WTC11 (cell line): ENCODE measurements around the gene SLC29A3. TPM values are rescaled to one million over a fixed set of nuclear protein-coding genes. Genes with fewer than 3 reads are reported as not detected.

Experiments
- ATAC-seq: fragments of 200-7000 bp; cut with Tn5 transposase; 2 replicates; pipeline ENCODE4 v1.10.0; 2021; ENCODE audit warnings: mild to moderate bottlenecking, moderate library complexity
- CTCF ChIA-PET: fragments of 300-600 bp; sonication (Branson Sonifier 250); formaldehyde crosslinking; loops from one replicate; lab custom pipeline; 2021; ENCODE audit warnings: antibody characterized with exemption; lab: Charles Lee
- POLR2A ChIA-PET: fragments of 350-600 bp; sonication (Branson Sonifier 250); formaldehyde crosslinking; loops from one replicate; lab custom pipeline; 2021; ENCODE audit warnings: antibody characterized with exemption; lab: Charles Lee
- DNase-seq: peaks from one replicate; pipeline ENCODE4 v3.0.0; 2021; ENCODE audit warnings: low spot score
- H3K27ac Mint-ChIP-seq: 2 replicates; pipeline ENCODE4 v1.8.0; 2021; ENCODE audit warnings: mixed read lengths
- H3K27me3 Mint-ChIP-seq: 2 replicates; pipeline ENCODE4 v1.8.0; 2021; ENCODE audit warnings: low read depth, mild to moderate bottlenecking, moderate library complexity, mixed read lengths
- H3K36me3 Mint-ChIP-seq: 2 replicates; pipeline ENCODE4 v1.8.0; 2021; ENCODE audit warnings: mixed read lengths
- H3K4me1 Mint-ChIP-seq: 2 replicates; pipeline ENCODE4 v1.8.0; 2022; ENCODE audit warnings: mixed read lengths
- H3K4me3 Mint-ChIP-seq: 2 replicates; pipeline ENCODE4 v1.8.0; 2021; ENCODE audit warnings: mild to moderate bottlenecking, moderate library complexity, mixed read lengths
- H3K9me3 Mint-ChIP-seq: 2 replicates; pipeline ENCODE4 v1.8.0; 2021; ENCODE audit warnings: mixed read lengths
- CBFB ChIP-seq: sonication (generic); formaldehyde crosslinking; IDR thresholded peaks from 2 replicates; pipeline ENCODE4 v1.8.1; 2022; ENCODE audit warnings: mild to moderate bottlenecking, low read depth, missing genetic modification reagents
- CDX4 ChIP-seq: fragments of 250-450 bp; sonication (Bioruptor Pico); IDR thresholded peaks from 2 replicates; pipeline ENCODE4 v1.9.0; 2021; ENCODE audit warnings: moderate library complexity, mild to moderate bottlenecking, inconsistent platforms, borderline replicate concordance
- ESRRA ChIP-seq: sonication (generic); formaldehyde crosslinking; IDR thresholded peaks from 2 replicates; pipeline ENCODE4 v1.8.1; 2022; ENCODE audit warnings: mild to moderate bottlenecking, missing genetic modification reagents, borderline replicate concordance
- FOXJ3 ChIP-seq: sonication (generic); formaldehyde crosslinking; IDR thresholded peaks from 2 replicates; pipeline ENCODE4 v1.9.0; 2021; ENCODE audit warnings: missing genetic modification reagents, mild to moderate bottlenecking, borderline replicate concordance
- FOXK1 ChIP-seq: sonication (generic); formaldehyde crosslinking; IDR thresholded peaks from 2 replicates; pipeline ENCODE4 v1.8.0; 2022; ENCODE audit warnings: mild to moderate bottlenecking, moderate library complexity, missing genetic modification reagents
- FOXP1 ChIP-seq: sonication (generic); formaldehyde crosslinking; IDR thresholded peaks from 2 replicates; pipeline ENCODE4 v1.8.0; 2022; ENCODE audit warnings: missing genetic modification reagents, mild to moderate bottlenecking, moderate library complexity, borderline replicate concordance
- GTF2I ChIP-seq: fragments of 250-450 bp; sonication (Bioruptor Pico); conservative IDR thresholded peaks from 2 replicates; pipeline ENCODE4 v1.4.0; 2021; ENCODE audit warnings: mild to moderate bottlenecking
- JUN ChIP-seq: sonication (generic); formaldehyde crosslinking; IDR thresholded peaks from 2 replicates; pipeline ENCODE4 v1.8.0; 2023; ENCODE audit warnings: mild to moderate bottlenecking, missing genetic modification reagents
- NFE2L1 ChIP-seq: sonication (generic); formaldehyde crosslinking; IDR thresholded peaks from 2 replicates; pipeline ENCODE4 v1.8.1; 2023; ENCODE audit warnings: missing genetic modification reagents
- SOX15 ChIP-seq: fragments of 250-450 bp; sonication (Bioruptor Pico); IDR thresholded peaks from 2 replicates; pipeline ENCODE4 v1.9.0; 2021; ENCODE audit warnings: mild to moderate bottlenecking
- USF2 ChIP-seq: sonication (generic); formaldehyde crosslinking; IDR thresholded peaks from 2 replicates; pipeline ENCODE4 v1.8.1; 2023; ENCODE audit warnings: mild to moderate bottlenecking, missing genetic modification reagents, moderate library complexity
- ZBTB43 ChIP-seq: sonication (generic); formaldehyde crosslinking; IDR thresholded peaks from 2 replicates; pipeline ENCODE4 v1.8.1; 2023; ENCODE audit warnings: mild to moderate bottlenecking, missing genetic modification reagents
- ZNF416 ChIP-seq: fragments of 250-450 bp; sonication (Bioruptor Pico); IDR thresholded peaks from 2 replicates; pipeline ENCODE4 v1.9.0; 2021; ENCODE audit warnings: mild to moderate bottlenecking, inconsistent platforms
- ZNF425 ChIP-seq: fragments of 250-450 bp; sonication (Bioruptor Pico); conservative IDR thresholded peaks from 2 replicates; pipeline ENCODE4 v1.9.0; 2021; ENCODE audit warnings: mild to moderate bottlenecking
- total RNA-seq: library from RNA; stranded (reverse); gene quantifications from 3 replicates; pipeline ENCODE4 v1.2.3, GENCODE V29; 2021
- TF ChIP-seq, protein P1 (sequence below): fragments of 200-600 bp; IDR thresholded peaks from 2 replicates; pipeline ENCODE4 v1.8.0; 2022; ENCODE audit warnings: antibody characterized with exemption
- TF ChIP-seq, protein P2 (sequence below): sonication (generic); formaldehyde crosslinking; IDR thresholded peaks from 2 replicates; pipeline ENCODE4 v1.8.0; 2023; ENCODE audit warnings: missing genetic modification reagents, mild to moderate bottlenecking, borderline replicate concordance
- TF ChIP-seq, protein P3 (sequence below): sonication (generic); formaldehyde crosslinking; conservative IDR thresholded peaks from 2 replicates; pipeline ENCODE4 v1.8.1; 2022; ENCODE audit warnings: mild to moderate bottlenecking, missing genetic modification reagents
- TF ChIP-seq, protein P4 (sequence below): sonication (generic); formaldehyde crosslinking; IDR thresholded peaks from 2 replicates; pipeline ENCODE4 v1.8.0; 2022; ENCODE audit warnings: mild to moderate bottlenecking, missing genetic modification reagents
- TF ChIP-seq, protein P5 (sequence below): fragments of 250-450 bp; sonication (Bioruptor Pico); IDR thresholded peaks from 2 replicates; pipeline ENCODE4 v2.1.2; 2022; ENCODE audit warnings: mild to moderate bottlenecking, moderate library complexity

SLC29A3 gene
- total RNA-seq, 1 experiment from 2014 or later, result 9.2 TPM

DNA sequence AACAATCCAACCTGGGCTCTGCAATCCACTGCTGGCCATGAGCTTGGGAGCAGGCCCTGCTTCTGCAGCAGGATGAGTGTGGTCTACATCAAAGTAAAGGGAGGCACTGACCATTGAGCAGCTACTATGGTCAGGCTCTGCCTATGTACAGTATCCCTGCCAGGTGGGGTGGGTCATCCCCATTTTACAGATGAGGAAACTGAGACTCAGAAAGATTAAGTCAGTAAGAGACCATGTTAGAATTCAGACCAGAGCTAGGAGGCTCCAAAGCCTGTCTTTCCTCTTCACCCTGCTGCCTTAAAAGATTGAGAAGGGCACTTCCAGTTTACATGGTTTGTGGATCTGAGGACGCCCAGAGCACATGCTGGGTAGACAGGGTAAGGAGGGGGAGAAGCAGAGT is 50.5 kb downstream of the SLC29A3 start:
- H3K27me3 Mint-ChIP-seq, result no peaks in the 10 kb centered on the region; the same call in 1 of the 2 replicates
- DNase-seq (no peak), ATAC-seq (no peak)
- TF ChIP-seq CDX4 (CRISPR knock-in tag) (no peak), NFE2L1 (no peak), ZBTB43 (no peak), ESRRA (CRISPR knock-in tag) (no peak), FOXP1 (CRISPR knock-in tag) (no peak), SOX15 (CRISPR knock-in tag) (no peak), FOXK1 (no peak), ZNF416 (CRISPR knock-in tag) (no peak), ZNF425 (CRISPR knock-in tag) (no peak), CBFB (CRISPR knock-in tag) (no peak), FOXJ3 (CRISPR knock-in tag) (no peak), GTF2I (CRISPR knock-in tag) (no peak), JUN (CRISPR knock-in tag) (no peak), USF2 (CRISPR knock-in tag) (no peak)
- TF ChIP-seq, protein P1, sequence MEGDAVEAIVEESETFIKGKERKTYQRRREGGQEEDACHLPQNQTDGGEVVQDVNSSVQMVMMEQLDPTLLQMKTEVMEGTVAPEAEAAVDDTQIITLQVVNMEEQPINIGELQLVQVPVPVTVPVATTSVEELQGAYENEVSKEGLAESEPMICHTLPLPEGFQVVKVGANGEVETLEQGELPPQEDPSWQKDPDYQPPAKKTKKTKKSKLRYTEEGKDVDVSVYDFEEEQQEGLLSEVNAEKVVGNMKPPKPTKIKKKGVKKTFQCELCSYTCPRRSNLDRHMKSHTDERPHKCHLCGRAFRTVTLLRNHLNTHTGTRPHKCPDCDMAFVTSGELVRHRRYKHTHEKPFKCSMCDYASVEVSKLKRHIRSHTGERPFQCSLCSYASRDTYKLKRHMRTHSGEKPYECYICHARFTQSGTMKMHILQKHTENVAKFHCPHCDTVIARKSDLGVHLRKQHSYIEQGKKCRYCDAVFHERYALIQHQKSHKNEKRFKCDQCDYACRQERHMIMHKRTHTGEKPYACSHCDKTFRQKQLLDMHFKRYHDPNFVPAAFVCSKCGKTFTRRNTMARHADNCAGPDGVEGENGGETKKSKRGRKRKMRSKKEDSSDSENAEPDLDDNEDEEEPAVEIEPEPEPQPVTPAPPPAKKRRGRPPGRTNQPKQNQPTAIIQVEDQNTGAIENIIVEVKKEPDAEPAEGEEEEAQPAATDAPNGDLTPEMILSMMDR, result no peak
- TF ChIP-seq, protein P2, sequence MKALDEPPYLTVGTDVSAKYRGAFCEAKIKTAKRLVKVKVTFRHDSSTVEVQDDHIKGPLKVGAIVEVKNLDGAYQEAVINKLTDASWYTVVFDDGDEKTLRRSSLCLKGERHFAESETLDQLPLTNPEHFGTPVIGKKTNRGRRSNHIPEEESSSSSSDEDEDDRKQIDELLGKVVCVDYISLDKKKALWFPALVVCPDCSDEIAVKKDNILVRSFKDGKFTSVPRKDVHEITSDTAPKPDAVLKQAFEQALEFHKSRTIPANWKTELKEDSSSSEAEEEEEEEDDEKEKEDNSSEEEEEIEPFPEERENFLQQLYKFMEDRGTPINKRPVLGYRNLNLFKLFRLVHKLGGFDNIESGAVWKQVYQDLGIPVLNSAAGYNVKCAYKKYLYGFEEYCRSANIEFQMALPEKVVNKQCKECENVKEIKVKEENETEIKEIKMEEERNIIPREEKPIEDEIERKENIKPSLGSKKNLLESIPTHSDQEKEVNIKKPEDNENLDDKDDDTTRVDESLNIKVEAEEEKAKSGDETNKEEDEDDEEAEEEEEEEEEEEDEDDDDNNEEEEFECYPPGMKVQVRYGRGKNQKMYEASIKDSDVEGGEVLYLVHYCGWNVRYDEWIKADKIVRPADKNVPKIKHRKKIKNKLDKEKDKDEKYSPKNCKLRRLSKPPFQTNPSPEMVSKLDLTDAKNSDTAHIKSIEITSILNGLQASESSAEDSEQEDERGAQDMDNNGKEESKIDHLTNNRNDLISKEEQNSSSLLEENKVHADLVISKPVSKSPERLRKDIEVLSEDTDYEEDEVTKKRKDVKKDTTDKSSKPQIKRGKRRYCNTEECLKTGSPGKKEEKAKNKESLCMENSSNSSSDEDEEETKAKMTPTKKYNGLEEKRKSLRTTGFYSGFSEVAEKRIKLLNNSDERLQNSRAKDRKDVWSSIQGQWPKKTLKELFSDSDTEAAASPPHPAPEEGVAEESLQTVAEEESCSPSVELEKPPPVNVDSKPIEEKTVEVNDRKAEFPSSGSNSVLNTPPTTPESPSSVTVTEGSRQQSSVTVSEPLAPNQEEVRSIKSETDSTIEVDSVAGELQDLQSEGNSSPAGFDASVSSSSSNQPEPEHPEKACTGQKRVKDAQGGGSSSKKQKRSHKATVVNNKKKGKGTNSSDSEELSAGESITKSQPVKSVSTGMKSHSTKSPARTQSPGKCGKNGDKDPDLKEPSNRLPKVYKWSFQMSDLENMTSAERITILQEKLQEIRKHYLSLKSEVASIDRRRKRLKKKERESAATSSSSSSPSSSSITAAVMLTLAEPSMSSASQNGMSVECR (CRISPR knock-in tag), result no peak
- TF ChIP-seq, protein P3, sequence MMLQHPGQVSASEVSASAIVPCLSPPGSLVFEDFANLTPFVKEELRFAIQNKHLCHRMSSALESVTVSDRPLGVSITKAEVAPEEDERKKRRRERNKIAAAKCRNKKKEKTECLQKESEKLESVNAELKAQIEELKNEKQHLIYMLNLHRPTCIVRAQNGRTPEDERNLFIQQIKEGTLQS (CRISPR knock-in tag), result no peak
- TF ChIP-seq, protein P4, sequence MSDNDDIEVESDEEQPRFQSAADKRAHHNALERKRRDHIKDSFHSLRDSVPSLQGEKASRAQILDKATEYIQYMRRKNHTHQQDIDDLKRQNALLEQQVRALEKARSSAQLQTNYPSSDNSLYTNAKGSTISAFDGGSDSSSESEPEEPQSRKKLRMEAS (CRISPR knock-in tag), result no peak
- TF ChIP-seq, protein P5, sequence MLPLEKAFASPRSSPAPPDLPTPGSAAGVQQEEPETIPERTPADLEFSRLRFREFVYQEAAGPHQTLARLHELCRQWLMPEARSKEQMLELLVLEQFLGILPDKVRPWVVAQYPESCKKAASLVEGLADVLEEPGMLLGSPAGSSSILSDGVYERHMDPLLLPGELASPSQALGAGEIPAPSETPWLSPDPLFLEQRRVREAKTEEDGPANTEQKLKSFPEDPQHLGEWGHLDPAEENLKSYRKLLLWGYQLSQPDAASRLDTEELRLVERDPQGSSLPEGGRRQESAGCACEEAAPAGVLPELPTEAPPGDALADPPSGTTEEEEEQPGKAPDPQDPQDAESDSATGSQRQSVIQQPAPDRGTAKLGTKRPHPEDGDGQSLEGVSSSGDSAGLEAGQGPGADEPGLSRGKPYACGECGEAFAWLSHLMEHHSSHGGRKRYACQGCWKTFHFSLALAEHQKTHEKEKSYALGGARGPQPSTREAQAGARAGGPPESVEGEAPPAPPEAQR (CRISPR knock-in tag), result no peak
- H3K36me3 Mint-ChIP-seq, result no peaks in the 10 kb centered on the region
- no peaks in the 10 kb centered on the region for H3K4me1 Mint-ChIP-seq
- ChIA-PET CTCF (interaction anchor here (0.7 to 3.2 kb wide), 5 partner anchors 15 to 956 kb away, joined by 3 to 13 read pairs (median 3); partner anchors contain the start of gene SLC29A3), POLR2A (no interaction called here)
- H3K4me3 Mint-ChIP-seq, result no peak overlapping the region
- no peaks in the 10 kb centered on the region for H3K9me3 Mint-ChIP-seq
- H3K27ac Mint-ChIP-seq, result no peak overlapping the region
